AG10803 (cell line): ENCODE measurements around the gene CNTNAP2.

Experiments used
- DNase-seq: peaks from one replicate; pipeline ENCODE4 v3.0.0; 2010; ENCODE audit warnings: low read depth
- H3K4me3 ChIP-seq: 2 replicates; pipeline ENCODE4 v1.5.1; 2011; ENCODE audit warnings: mild to moderate bottlenecking, low read length, control low read depth
- TF ChIP-seq, protein P1 (sequence below): conservative IDR thresholded peaks from 2 replicates; pipeline ENCODE4 v1.5.1; 2011; ENCODE audit warnings: mild to moderate bottlenecking, low read length, control low read depth, inconsistent platforms

The CNTNAP2 gene

DNA sequence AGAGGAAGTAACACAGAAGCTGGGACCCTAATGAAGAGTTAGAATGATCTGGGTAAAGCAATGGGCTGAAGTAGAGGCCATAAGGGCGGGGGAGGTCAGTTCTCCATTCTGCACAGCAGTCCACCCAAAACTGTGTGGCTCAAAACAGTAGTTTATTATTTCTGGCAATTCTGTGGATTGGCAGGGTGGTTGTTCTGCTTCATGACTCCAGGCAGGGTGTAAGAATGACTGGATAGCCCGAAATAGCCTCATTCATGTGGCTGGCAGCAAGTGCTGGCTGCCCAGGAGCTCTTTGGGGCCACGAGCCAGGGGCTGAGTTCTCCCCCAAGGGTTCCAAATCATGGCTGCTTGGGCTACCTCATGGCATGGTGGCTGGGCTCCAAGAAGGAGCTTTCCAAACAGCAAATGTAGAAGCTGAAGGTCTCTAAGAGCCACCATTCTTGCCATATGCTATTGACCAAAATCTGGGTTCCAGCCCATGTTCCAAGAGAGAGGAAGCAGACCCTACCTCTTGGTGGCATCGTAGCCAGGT, 2158.8 kb downstream of the CNTNAP2 start:
- no peak for DNase-seq
- no peak overlapping the region for H3K4me3 ChIP-seq
- TF ChIP-seq, protein P1, sequence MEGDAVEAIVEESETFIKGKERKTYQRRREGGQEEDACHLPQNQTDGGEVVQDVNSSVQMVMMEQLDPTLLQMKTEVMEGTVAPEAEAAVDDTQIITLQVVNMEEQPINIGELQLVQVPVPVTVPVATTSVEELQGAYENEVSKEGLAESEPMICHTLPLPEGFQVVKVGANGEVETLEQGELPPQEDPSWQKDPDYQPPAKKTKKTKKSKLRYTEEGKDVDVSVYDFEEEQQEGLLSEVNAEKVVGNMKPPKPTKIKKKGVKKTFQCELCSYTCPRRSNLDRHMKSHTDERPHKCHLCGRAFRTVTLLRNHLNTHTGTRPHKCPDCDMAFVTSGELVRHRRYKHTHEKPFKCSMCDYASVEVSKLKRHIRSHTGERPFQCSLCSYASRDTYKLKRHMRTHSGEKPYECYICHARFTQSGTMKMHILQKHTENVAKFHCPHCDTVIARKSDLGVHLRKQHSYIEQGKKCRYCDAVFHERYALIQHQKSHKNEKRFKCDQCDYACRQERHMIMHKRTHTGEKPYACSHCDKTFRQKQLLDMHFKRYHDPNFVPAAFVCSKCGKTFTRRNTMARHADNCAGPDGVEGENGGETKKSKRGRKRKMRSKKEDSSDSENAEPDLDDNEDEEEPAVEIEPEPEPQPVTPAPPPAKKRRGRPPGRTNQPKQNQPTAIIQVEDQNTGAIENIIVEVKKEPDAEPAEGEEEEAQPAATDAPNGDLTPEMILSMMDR = no peak

GRCh38 chr7:148276314-148277041, 2159.9 kb downstream of the CNTNAP2 start:
- TF ChIP-seq, protein P1 = no peak
- no peak overlapping the region for H3K4me3 ChIP-seq
- no peak for DNase-seq

- no peak for DNase-seq
- TF ChIP-seq, protein P1 = no peak
- H3K4me3 ChIP-seq = no peak overlapping the region
Measured at GRCh38 chr7:148277042-148277660, 2160.6 kb downstream of the CNTNAP2 start.

- TF ChIP-seq, protein P1 = peak; percentile 35
- DNase-seq = no peak
- H3K4me3 ChIP-seq = no peak overlapping the region
Measured at GRCh38 chr7:148286150-148286549, 2169.5 kb downstream of the CNTNAP2 start.

- no peak for DNase-seq
- TF ChIP-seq, protein P1 = no peak
Measured at GRCh38 chr7:148287538-148287937, 2170.9 kb downstream of the CNTNAP2 start.

DNA sequence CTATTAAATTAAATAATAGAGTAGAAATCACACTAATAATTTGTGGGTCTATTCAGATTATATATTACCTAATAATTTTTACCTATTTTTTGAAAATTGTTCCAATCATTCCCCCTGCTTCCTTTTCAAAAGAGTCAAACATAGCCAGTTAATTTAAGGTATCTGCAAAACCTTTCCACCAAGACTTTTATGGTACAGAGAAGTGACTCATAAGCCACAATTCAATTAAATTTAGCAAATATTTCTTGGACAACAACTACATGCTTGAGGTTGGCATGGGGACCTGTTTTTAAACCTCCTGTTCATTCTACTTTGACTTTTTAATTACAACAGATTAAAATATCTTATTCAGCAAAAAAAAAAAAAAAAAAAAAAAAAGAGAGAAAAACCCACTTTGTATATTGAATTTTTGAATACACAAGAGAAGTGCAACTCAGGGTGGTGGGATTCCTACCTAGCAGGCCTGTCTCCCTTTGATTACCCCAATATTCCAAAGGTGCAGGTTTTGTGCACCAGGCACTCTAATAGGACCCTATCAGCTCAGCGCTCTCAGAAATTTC, 2172.1 kb downstream of the CNTNAP2 start:
- H3K4me3 ChIP-seq = no peak overlapping the region
- TF ChIP-seq, protein P1 = no peak
- DNase-seq = no peak

More at GRCh38 chr7:148287538-148287937, 2170.9 kb downstream of the CNTNAP2 start:
- no peak overlapping the region for H3K4me3 ChIP-seq

- DNase-seq = no peak
- no peak overlapping the region for H3K4me3 ChIP-seq
- TF ChIP-seq, protein P1 = no peak
Measured at GRCh38 chr7:148289630-148290029, 2173.0 kb downstream of the CNTNAP2 start.
